Neural progenitor cell (in vitro differentiated cells): Measurements from ENCODE around the gene CRACDL. TPM values are rescaled to one million over a fixed set of nuclear protein-coding genes. Genes with fewer than 3 reads are reported as not detected.
A peak's percentile ranks its signal among the peaks of the same experiment; 100 is the strongest.

ENCODE experiments used
- DNase-seq: peaks from one replicate; pipeline ENCODE4 v3.0.0-alpha.2; 2016; ENCODE audit warnings: low spot score
- H2AFZ ChIP-seq: fragments of 200-600 bp; sonication (generic); replicated peaks from 2 replicates; pipeline ENCODE4 v1.6.1; 2016; ENCODE audit warnings: antibody characterized with exemption
- H3F3A ChIP-seq: fragments of 200-600 bp; sonication (generic); 2 replicates; pipeline ENCODE4 v1.6.1; 2016; ENCODE audit warnings: antibody characterized with exemption, low read depth
- H3K27ac ChIP-seq: fragments of 200-600 bp; sonication (generic); 2 replicates; pipeline ENCODE4 v1.5.1; 2016; ENCODE audit warnings: mild to moderate bottlenecking
- H3K27me3 ChIP-seq: fragments of 200-600 bp; sonication (generic); 2 replicates; pipeline ENCODE4 v1.6.1; 2016; ENCODE audit warnings: mild to moderate bottlenecking, moderate library complexity
- H3K36me3 ChIP-seq: fragments of 200-600 bp; sonication (generic); 2 replicates; pipeline ENCODE4 v1.5.1; 2016
- H3K4me1 ChIP-seq: fragments of 200-600 bp; sonication (generic); 2 replicates; pipeline ENCODE4 v1.6.1; 2016; ENCODE audit warnings: mixed run types
- H3K4me2 ChIP-seq: fragments of 200-600 bp; sonication (generic); 2 replicates; pipeline ENCODE4 v1.6.1; 2016
- H3K4me3 ChIP-seq: fragments of 200-600 bp; sonication (generic); 2 replicates; pipeline ENCODE4 v1.5.1; 2016
- H3K79me2 ChIP-seq: fragments of 200-600 bp; sonication (generic); 2 replicates; pipeline ENCODE4 v1.6.1; 2016; ENCODE audit warnings: low read depth
- H3K9ac ChIP-seq: fragments of 200-600 bp; sonication (generic); 2 replicates; pipeline ENCODE4 v1.6.1; 2016
- H3K9me3 ChIP-seq: fragments of 200-600 bp; sonication (generic); 2 replicates; pipeline ENCODE4 v1.5.1; 2016; ENCODE audit warnings: low read depth
- H4K20me1 ChIP-seq: fragments of 200-600 bp; sonication (generic); 2 replicates; pipeline ENCODE4 v1.6.1; 2016; ENCODE audit warnings: low read depth
- H3K27ac Mint-ChIP-seq: 3 replicates; pipeline ENCODE4 v1.8.0; 2021; ENCODE audit warnings: mixed read lengths
- H3K27me3 Mint-ChIP-seq: 2 replicates; pipeline ENCODE4 v1.8.0; 2022; ENCODE audit warnings: low read depth, mild to moderate bottlenecking, inconsistent platforms, moderate library complexity, mixed read lengths; ENCODE audit not compliant: insufficient read depth
- H3K36me3 Mint-ChIP-seq: 3 replicates; pipeline ENCODE4 v1.8.0; 2021; ENCODE audit warnings: mixed read lengths
- H3K4me1 Mint-ChIP-seq: 3 replicates; pipeline ENCODE4 v1.8.0; 2021; ENCODE audit warnings: mixed read lengths
- H3K4me3 Mint-ChIP-seq: 3 replicates; pipeline ENCODE4 v1.8.0; 2021; ENCODE audit warnings: mild to moderate bottlenecking, moderate library complexity, mixed read lengths
- H3K9me3 Mint-ChIP-seq: 3 replicates; pipeline ENCODE4 v1.8.0; 2020; ENCODE audit warnings: mixed read lengths
- EZH2 ChIP-seq: fragments of 200-600 bp; sonication (generic); IDR thresholded peaks from 2 replicates; pipeline ENCODE4 v1.6.1; 2017; ENCODE audit warnings: antibody characterized with exemption, mild to moderate bottlenecking, moderate library complexity
- EZH2phosphoT487 ChIP-seq: fragments of 200-600 bp; sonication (generic); IDR thresholded peaks from 2 replicates; pipeline ENCODE4 v1.6.1; 2017; ENCODE audit warnings: antibody characterized with exemption
- total RNA-seq: library from RNA; depleted of rRNA; stranded (reverse); fragments of >200 nt; gene quantifications from 2 replicates; pipeline ENCODE4 v1.2.3, GENCODE V29; 2015; ENCODE audit warnings: low replicate concordance
- TF ChIP-seq, protein P1 (sequence below): fragments of 200-600 bp; sonication (generic); IDR thresholded peaks from 2 replicates; pipeline ENCODE4 v1.5.1; 2017; ENCODE audit warnings: antibody characterized with exemption, mild to moderate bottlenecking

Gene CRACDL
- total RNA-seq, 1 donor from 2014 or later = 0.07 TPM

DNA sequence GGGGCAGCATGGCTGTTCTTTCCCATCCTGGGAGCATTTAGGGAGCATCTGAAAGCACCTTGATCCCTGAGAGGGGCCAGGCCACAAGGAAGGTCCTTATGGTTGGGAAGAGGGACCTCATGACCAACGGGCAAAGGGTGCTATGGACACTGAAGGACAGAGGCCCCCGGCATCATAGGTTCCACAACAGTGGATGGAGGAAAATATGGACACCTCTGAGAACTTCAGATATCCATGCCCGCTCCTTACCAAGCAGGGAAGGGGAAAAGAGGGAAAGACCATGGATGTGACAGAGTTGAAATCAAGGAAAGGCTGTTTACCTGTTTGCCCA lies 111.0 kb downstream of the CRACDL start:
- peaks cover 7% of the 10 kb centered on the region for H3K4me1 Mint-ChIP-seq
- H3K27me3 ChIP-seq = peaks cover 63% of the 10 kb centered on the region
- H3K4me1 ChIP-seq = no peaks in the 10 kb centered on the region
- H3K79me2 ChIP-seq = no peaks in the 10 kb centered on the region
- peaks cover 3% of the 10 kb centered on the region for H3K9me3 Mint-ChIP-seq
- H3K36me3 ChIP-seq = no peaks in the 10 kb centered on the region
- no peak overlapping the region for H3K4me2 ChIP-seq
- H3K9me3 ChIP-seq = no peaks in the 10 kb centered on the region
- no peaks in the 10 kb centered on the region for H4K20me1 ChIP-seq
- H2AFZ ChIP-seq = no peak overlapping the region
- no peak overlapping the region for H3K27ac Mint-ChIP-seq
- no peak for TF ChIP-seq EZH2phosphoT487
- TF ChIP-seq EZH2 = no peak
- TF ChIP-seq, protein P1, sequence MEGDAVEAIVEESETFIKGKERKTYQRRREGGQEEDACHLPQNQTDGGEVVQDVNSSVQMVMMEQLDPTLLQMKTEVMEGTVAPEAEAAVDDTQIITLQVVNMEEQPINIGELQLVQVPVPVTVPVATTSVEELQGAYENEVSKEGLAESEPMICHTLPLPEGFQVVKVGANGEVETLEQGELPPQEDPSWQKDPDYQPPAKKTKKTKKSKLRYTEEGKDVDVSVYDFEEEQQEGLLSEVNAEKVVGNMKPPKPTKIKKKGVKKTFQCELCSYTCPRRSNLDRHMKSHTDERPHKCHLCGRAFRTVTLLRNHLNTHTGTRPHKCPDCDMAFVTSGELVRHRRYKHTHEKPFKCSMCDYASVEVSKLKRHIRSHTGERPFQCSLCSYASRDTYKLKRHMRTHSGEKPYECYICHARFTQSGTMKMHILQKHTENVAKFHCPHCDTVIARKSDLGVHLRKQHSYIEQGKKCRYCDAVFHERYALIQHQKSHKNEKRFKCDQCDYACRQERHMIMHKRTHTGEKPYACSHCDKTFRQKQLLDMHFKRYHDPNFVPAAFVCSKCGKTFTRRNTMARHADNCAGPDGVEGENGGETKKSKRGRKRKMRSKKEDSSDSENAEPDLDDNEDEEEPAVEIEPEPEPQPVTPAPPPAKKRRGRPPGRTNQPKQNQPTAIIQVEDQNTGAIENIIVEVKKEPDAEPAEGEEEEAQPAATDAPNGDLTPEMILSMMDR = no peak
- DNase-seq = no peak
- H3K27ac ChIP-seq = no peak overlapping the region
- H3K4me3 ChIP-seq = no peak overlapping the region
- H3K9ac ChIP-seq = no peak overlapping the region
- H3K4me3 Mint-ChIP-seq = no peak overlapping the region
- H3K27me3 Mint-ChIP-seq = peaks cover 18% of the 10 kb centered on the region
- H3K36me3 Mint-ChIP-seq = peaks cover 2% of the 10 kb centered on the region
- no peaks in the 10 kb centered on the region for H3F3A ChIP-seq

DNA sequence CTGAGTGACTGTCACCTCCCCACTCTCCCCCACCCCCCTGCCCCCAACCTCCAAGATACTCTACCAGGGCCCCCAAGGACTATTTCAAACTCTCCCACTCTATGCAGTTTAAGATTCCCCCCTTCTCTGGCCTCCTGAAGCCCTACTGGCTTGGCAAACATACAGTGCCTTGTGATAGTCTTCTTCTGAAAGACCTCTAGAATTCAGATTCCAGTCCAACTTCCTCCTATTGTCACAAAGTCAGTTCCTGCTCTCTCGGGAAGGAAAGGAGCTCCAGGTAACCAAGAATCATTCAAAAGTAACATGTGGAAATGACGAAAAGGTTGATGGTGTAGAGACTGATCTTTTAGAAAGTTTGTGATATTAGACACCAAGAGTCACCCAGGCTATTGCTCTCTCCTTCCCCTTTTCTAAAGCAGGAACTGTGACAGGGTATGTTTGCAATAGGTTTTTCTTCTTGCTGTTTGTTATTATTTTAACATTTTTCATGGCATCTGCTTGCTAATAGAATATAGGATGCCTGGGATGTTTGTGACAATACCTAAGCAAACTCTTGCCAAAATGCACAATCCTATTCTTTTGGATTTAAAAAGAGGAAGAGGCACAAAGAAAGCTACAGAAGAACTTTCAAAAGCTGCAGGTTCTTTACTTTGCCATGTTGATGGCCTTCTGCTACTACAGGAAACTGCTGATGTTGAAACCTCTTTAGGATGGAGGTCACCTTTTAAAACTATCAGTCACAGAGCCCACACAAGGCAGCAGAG lies 111.6 kb downstream of the CRACDL start:
- Histone ChIP-seq H4K20me1 (no peaks in the 10 kb centered on the region), H3K4me2 (no peak overlapping the region), H3K79me2 (no peaks in the 10 kb centered on the region), H3K9me3 (no peaks in the 10 kb centered on the region), H3K4me1 (no peaks in the 10 kb centered on the region), H3K27ac (no peak overlapping the region), H3K4me3 (no peak overlapping the region), H2AFZ (no peak overlapping the region), H3K36me3 (no peaks in the 10 kb centered on the region), H3K27me3 (peaks cover 63% of the 10 kb centered on the region), H3K9ac (no peak overlapping the region), H3F3A (no peaks in the 10 kb centered on the region)
- peaks cover 7% of the 10 kb centered on the region for H3K4me1 Mint-ChIP-seq
- peaks cover 18% of the 10 kb centered on the region for H3K27me3 Mint-ChIP-seq
- H3K36me3 Mint-ChIP-seq = peaks cover 2% of the 10 kb centered on the region
- TF ChIP-seq EZH2 = no peak
- no peak for TF ChIP-seq EZH2phosphoT487
- TF ChIP-seq, protein P1 = no peak
- no peak overlapping the region for H3K27ac Mint-ChIP-seq
- DNase-seq = no peak
- H3K4me3 Mint-ChIP-seq = no peak overlapping the region
- peaks cover 3% of the 10 kb centered on the region for H3K9me3 Mint-ChIP-seq

DNA sequence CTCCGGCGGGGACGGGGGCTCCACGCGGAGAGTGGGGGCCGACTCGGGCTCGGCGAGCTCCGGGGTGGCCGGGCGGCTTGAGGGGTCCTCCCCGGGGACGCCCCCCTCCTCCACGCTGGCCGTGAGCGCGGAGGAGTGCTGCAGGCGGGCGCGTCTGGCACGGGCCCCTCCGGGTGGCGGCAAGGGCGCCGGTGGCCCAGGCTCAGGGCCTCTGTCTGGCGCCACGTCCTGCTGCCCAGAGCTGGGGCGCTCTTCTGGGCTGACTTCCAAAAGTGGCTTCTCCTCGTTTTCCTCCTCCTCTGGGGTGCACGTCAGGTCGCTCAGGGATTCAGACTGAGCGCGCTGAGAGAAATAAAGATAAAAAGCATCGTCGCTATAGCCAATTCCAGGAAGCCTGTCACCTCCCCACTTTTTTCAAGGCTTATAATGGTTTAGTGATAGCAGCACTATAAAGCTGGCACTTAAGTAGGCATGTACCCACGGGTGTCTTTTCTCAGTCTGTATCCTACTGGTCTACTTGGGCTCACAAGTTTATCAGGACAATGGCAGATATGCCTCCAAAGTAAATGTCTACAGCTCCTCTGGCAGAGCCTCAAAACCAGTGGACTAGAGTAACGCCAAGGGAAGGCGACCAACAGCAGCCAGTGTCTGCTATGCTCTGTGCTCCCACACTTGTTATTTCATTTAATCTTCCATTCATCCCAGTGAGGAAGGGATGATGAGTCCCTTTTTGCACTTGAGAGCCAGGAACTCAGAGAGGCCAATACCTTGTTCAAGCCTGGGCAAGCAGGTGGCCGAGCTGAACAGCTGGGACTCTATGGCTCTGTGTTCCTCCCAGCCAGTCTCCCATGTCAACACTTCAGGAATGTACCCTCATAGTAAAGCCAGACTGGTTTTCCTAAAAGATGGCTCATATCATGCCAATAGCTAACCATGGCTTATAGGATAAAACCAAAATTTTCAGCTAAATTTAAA lies 112.5 kb downstream of the CRACDL start:
- no peaks in the 10 kb centered on the region for H3F3A ChIP-seq
- TF ChIP-seq EZH2phosphoT487 (no peak), EZH2 (peak; percentile 16)
- H3K4me2 ChIP-seq = peak overlapping the region; percentile 81
- peak overlapping the region; percentile 95 for H3K27ac Mint-ChIP-seq
- H3K36me3 ChIP-seq = no peaks in the 10 kb centered on the region
- peak overlapping the region; percentile 86 for H3K4me3 Mint-ChIP-seq
- peaks cover 2% of the 10 kb centered on the region for H3K36me3 Mint-ChIP-seq
- H2AFZ ChIP-seq = peak overlapping the region; percentile 93
- H4K20me1 ChIP-seq = no peaks in the 10 kb centered on the region
- H3K79me2 ChIP-seq = no peaks in the 10 kb centered on the region
- H3K27me3 Mint-ChIP-seq = peaks cover 18% of the 10 kb centered on the region
- no peak overlapping the region for H3K9ac ChIP-seq
- no peaks in the 10 kb centered on the region for H3K4me1 ChIP-seq
- H3K4me3 ChIP-seq = peak overlapping the region; percentile 60
- no peaks in the 10 kb centered on the region for H3K9me3 ChIP-seq
- peaks cover 63% of the 10 kb centered on the region for H3K27me3 ChIP-seq
- DNase-seq = peak; percentile 13
- peaks cover 3% of the 10 kb centered on the region for H3K9me3 Mint-ChIP-seq
- H3K4me1 Mint-ChIP-seq = peaks cover 8% of the 10 kb centered on the region
- H3K27ac ChIP-seq = no peak overlapping the region
